Left lung (tissue), 10 donors: ENCODE results near the gene SPATA1. TPM values are rescaled to one million over a fixed set of nuclear protein-coding genes. Genes with fewer than 3 reads are reported as not detected.

Experiments used
- ATAC-seq: fragments of 200-7000 bp; cut with Tn5 transposase; one replicate; pipeline ENCODE4 v1.9.1; 2020; ENCODE audit warnings: moderate library complexity
- DNase-seq, 4 donors: peaks; one replicate each; pipeline ENCODE4 v3.0.0-alpha.2; 2013 to 2020
- H3K27ac ChIP-seq, 2 donors: fragments of 200-600 bp; sonication (generic) in 1 of 2; one replicate each; pipeline versions ENCODE4 v1.5.0 to v1.8.0; 2020 to 2021
- H3K27me3 ChIP-seq, 2 donors: fragments of 200-600 bp; sonication (generic) in 1 of 2; one replicate each; pipeline versions ENCODE4 v1.5.0 to v1.8.0; 2020 to 2021
- H3K36me3 ChIP-seq, 2 donors: fragments of 200-600 bp; sonication (generic) in 1 of 2; one replicate each; pipeline versions ENCODE4 v1.5.0 to v1.8.0; 2020 to 2021
- H3K4me1 ChIP-seq, 2 donors: fragments of 200-600 bp; one replicate each; pipeline ENCODE4 v1.8.0; 2021
- H3K4me3 ChIP-seq, 2 donors: fragments of 200-600 bp; sonication (generic) in 1 of 2; one replicate each; pipeline versions ENCODE4 v1.5.0 to v1.8.0; 2020 to 2021; ENCODE audit warnings: mild to moderate bottlenecking in 1 of 2
- H3K9me3 ChIP-seq, 2 donors: fragments of 200-600 bp; sonication (generic) in 1 of 2; one replicate each; pipeline versions ENCODE4 v1.5.0 to v1.8.0; 2020 to 2021
- intact Hi-C, 2 donors: fragments of 100-400 bp; cut with DNase I; formaldehyde crosslinking; loops; one replicate each; pipeline versions ENCODE4 v1.11.2 to v1.14.2; 2022
- polyA plus RNA-seq, 6 donors: library from polyadenylated mRNA; unstranded; fragments of 120-200 nt; gene quantifications; one replicate each; pipeline ENCODE4 v1.2.1, GENCODE V29; 2013; ENCODE audit not compliant: insufficient read length in 6 of 6
- total RNA-seq, 2 donors: library from RNA; stranded (reverse); fragmentation: NEBNext Ultra II Directional; extraction: Animal tissue kit (Norgen Biotek cat#: 25700); gene quantifications; one replicate each; pipeline ENCODE4 v1.2.1, GENCODE V29; 2021
- TF ChIP-seq, protein P1 (sequence below), 2 donors: fragments of 200-600 bp; sonication (generic) in 1 of 2; IDR thresholded peaks; one replicate each; pipeline versions ENCODE4 v1.5.0 to v1.8.0; 2021; ENCODE audit warnings: antibody characterized with exemption in 2 of 2
- donor health status: DM: no; HTN: yes; CAD: no.
- donor health status: DM: no; HTN: no; CAD: no.

SPATA1 gene
- total and polyA plus RNA-seq, 8 donors: 1.3 to 4.0 (median 3.4) TPM

DNA sequence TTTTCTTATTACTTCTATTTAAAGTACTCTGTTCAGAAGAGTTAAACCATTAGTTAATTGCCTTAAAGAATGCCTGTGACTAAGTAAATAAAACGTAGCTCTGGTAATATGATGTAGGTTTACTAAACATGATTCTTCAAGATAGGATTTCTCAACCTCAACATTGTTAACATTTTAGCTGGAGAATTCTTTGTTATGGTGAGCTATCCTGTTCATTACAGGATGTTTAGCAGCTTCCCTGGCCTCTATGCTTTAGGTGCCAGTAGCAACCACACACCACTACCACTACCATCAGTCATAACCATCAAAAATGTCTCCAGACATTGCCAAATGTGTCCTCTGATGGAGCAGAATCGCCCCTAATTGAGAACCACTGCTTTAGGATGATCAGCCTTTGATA, 16.4 kb upstream of the SPATA1 start:
- Histone ChIP-seq H3K4me3 (no peak overlapping the region), H3K27me3 (no peaks in the 10 kb centered on the region), H3K27ac (no peak overlapping the region), H3K4me1 (peaks cover 0 to 18% of the 10 kb centered on the region in 2 donors), H3K9me3 (no peaks in the 10 kb centered on the region), H3K36me3 (peaks cover 0 to 62% of the 10 kb centered on the region in 2 donors)
- no peak for ATAC-seq
- TF ChIP-seq, protein P1, sequence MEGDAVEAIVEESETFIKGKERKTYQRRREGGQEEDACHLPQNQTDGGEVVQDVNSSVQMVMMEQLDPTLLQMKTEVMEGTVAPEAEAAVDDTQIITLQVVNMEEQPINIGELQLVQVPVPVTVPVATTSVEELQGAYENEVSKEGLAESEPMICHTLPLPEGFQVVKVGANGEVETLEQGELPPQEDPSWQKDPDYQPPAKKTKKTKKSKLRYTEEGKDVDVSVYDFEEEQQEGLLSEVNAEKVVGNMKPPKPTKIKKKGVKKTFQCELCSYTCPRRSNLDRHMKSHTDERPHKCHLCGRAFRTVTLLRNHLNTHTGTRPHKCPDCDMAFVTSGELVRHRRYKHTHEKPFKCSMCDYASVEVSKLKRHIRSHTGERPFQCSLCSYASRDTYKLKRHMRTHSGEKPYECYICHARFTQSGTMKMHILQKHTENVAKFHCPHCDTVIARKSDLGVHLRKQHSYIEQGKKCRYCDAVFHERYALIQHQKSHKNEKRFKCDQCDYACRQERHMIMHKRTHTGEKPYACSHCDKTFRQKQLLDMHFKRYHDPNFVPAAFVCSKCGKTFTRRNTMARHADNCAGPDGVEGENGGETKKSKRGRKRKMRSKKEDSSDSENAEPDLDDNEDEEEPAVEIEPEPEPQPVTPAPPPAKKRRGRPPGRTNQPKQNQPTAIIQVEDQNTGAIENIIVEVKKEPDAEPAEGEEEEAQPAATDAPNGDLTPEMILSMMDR (IDR thresholded peaks at IDR 0.05): no peak
- intact Hi-C loops: no loop called here
- no peak for DNase-seq

DNA sequence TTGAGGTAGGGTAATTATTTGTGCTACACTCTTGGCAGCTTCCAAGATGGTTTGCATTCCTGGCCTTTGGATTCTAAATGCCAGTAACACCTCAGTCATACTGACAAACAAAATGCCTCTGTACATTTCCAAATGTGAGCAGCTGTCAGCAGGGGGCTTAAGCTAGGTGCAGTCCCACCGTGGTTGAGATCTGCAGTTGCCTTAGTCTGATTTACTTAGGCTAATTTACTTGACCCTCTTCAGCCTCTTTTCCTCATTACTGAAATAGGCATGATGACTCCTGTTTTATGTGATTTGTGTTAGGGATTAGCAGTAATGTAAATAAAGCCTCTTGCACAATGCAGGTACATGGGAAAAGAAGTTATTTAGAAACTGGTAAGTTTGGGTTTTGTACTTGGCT, 13.5 kb upstream of the SPATA1 start:
- peak; percentile 50 for ATAC-seq
- H3K27ac ChIP-seq: no peak overlapping the region
- intact Hi-C loops: no loop called here

DNA sequence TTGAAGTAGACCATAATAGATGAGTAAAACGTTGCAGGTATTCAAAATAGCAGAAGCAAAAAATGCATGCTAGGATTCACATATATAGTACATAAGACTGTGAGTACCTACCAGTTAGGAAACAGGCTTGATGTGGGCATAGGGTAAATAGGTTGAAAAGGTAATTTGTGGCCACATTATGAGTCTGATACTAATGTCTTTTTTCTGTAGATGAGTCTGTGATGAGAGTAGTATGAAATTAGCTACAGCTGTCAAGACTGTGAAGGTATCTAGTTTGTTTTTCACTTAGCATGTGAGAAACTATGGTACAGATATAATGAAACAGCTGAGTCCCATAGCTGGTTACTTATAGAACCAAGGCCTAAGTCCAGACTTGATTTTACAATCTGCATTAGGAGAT, 12.4 kb upstream of the SPATA1 start:
- no peak overlapping the region for H3K4me3 ChIP-seq
- H3K27me3 ChIP-seq: no peaks in the 10 kb centered on the region
- intact Hi-C loops: no loop called here
- TF ChIP-seq, protein P1 (IDR thresholded peaks at IDR 0.05): no peak
- ATAC-seq (no peak), DNase-seq (no peak)
- no peaks in the 10 kb centered on the region for H3K9me3 ChIP-seq
- H3K4me1 ChIP-seq: no peaks in the 10 kb centered on the region
- peaks cover 0 to 93% of the 10 kb centered on the region in 2 donors for H3K36me3 ChIP-seq
- H3K27ac ChIP-seq: no peak overlapping the region

More for the DNA sequence above, 13.5 kb upstream of the SPATA1 start:
- H3K27me3 ChIP-seq: no peaks in the 10 kb centered on the region
- H3K4me1 ChIP-seq: peaks cover 0 to 6% of the 10 kb centered on the region in 2 donors
- no peak overlapping the region for H3K4me3 ChIP-seq
- TF ChIP-seq, protein P1 (IDR thresholded peaks at IDR 0.05): no peak
- peaks cover 0 to 83% of the 10 kb centered on the region in 2 donors for H3K36me3 ChIP-seq
- no peaks in the 10 kb centered on the region for H3K9me3 ChIP-seq
- no peak for DNase-seq

DNA sequence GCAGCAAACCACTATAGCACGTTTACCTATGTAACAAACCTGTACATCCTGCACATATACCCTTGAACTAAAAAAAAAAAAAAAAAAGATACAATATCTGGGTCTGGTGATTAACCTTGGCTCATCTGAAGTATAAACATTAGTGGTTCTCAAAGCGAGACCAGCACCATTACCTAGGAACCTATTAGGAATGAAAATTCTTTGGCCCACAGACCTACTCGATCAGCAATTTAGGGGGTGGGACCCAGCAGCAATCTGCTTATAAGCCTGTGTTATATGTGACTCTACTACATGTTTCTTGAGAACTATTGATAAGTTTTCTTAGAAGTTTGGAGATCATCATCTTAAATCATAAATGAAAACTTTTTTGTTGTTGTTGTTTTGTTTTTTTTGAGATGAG, 9.7 kb upstream of the SPATA1 start:
- Histone ChIP-seq H3K4me3 (no peak overlapping the region), H3K9me3 (no peaks in the 10 kb centered on the region), H3K4me1 (peaks cover 6 to 18% of the 10 kb centered on the region in 2 donors), H3K27me3 (no peaks in the 10 kb centered on the region), H3K36me3 (peaks cover 0 to 96% of the 10 kb centered on the region in 2 donors), H3K27ac (no peak overlapping the region)
- DNase-seq (no peak), ATAC-seq (no peak)
- intact Hi-C loops: no loop called here
- TF ChIP-seq, protein P1 (IDR thresholded peaks at IDR 0.05): no peak

DNA sequence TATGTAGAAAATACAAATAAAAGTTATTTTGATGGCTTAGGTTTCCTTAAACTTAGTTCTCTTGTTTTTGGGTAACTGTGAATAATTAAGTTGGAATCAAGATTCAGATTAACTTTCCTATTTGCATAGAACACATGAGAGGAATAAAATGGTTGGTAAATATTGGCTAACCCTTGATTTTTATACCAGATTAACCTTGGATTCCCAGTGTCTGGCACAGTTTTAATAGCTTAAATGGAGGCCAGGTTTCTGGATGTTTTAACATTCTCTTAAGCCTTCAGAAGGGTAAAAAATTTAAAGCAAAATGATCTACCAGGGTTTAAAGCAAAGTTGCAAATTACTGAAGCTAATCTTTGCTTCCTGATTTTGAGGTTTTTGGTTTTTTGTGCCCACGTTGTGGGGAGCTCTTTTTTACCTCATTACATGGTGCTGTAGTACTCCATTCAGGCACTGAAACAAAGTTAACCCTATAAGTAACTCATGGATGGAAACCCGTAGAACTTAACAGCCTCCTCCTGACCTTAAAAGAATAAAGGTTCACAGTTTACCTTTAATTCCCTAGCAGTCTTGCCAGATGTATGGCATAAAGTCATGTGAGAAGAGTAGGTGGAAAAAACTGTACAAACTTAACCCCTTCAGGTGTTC, 8.4 kb upstream of the SPATA1 start:
- Histone ChIP-seq H3K9me3 (no peaks in the 10 kb centered on the region), H3K4me3 (no peak overlapping the region), H3K27me3 (no peaks in the 10 kb centered on the region), H3K4me1 (peaks cover 9 to 31% of the 10 kb centered on the region in 2 donors), H3K36me3 (peaks cover 0 to 96% of the 10 kb centered on the region in 2 donors), H3K27ac (no peak overlapping the region)
- no peak for DNase-seq
- TF ChIP-seq, protein P1 (IDR thresholded peaks at IDR 0.05): no peak
- intact Hi-C loops: no loop called here
- no peak for ATAC-seq
